GM12874 (cell line): ENCODE measurements around the gene SERGEF.

Experiments used
- TF ChIP-seq, protein P1 (sequence below): IDR thresholded peaks from 2 replicates; pipeline ENCODE4 v1.5.1; 2011; ENCODE audit warnings: low read depth, mild to moderate bottlenecking, control low read depth, low read length, moderate library complexity; ENCODE audit not compliant: insufficient read depth

Gene SERGEF

GRCh38 chr11:17905477-17905876 lies 107.4 kb downstream of the SERGEF start:
- TF ChIP-seq, protein P1, sequence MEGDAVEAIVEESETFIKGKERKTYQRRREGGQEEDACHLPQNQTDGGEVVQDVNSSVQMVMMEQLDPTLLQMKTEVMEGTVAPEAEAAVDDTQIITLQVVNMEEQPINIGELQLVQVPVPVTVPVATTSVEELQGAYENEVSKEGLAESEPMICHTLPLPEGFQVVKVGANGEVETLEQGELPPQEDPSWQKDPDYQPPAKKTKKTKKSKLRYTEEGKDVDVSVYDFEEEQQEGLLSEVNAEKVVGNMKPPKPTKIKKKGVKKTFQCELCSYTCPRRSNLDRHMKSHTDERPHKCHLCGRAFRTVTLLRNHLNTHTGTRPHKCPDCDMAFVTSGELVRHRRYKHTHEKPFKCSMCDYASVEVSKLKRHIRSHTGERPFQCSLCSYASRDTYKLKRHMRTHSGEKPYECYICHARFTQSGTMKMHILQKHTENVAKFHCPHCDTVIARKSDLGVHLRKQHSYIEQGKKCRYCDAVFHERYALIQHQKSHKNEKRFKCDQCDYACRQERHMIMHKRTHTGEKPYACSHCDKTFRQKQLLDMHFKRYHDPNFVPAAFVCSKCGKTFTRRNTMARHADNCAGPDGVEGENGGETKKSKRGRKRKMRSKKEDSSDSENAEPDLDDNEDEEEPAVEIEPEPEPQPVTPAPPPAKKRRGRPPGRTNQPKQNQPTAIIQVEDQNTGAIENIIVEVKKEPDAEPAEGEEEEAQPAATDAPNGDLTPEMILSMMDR, result no peak

DNA sequence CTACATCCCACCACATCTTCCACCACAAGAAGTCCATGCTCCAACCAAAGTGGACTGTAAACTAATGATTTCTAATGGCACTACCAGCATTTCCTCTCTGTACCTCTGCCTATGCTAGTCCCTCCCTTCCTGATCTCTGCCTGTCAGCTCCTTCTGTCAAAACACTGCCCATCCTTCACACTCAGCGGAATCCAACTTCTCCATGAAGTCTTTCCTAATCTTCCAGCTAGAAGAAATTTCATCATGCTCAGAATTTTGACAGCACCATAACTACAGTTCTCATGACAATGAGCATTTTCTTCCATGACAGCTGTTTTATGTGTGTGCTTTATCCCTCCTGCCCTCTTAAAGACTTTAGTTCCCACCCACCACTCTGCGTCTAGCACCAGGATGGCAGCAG lies 111.4 kb downstream of the SERGEF start:
- TF ChIP-seq, protein P1, result no peak

DNA sequence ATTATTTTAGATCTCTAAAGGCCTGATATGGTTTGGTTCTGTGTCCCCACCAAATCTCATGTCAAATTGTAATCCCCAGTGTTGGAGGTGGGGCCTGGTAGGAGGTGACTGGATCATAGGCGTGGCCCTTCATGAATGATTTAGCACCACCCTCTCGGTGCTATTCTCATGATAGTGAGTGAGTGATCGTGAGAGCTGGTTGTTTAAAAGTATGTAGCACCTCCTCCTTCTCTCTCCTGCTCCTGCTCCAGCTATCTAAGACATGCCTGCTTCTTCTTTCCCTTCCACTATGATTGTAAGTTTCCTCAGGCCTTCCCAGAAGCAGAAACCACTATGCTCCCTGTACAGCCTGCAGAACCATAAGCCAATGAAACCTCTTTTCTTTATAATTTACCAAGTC lies 114.1 kb downstream of the SERGEF start:
- TF ChIP-seq, protein P1, result no peak

- TF ChIP-seq, protein P1, result no peak
These were observed 114.8 kb downstream of the SERGEF start for GRCh38 chr11:17898071-17898470.

GRCh38 chr11:17897495-17897894 lies 115.4 kb downstream of the SERGEF start:
- TF ChIP-seq, protein P1, result no peak

GRCh38 chr11:17894929-17895658 lies 117.8 kb downstream of the SERGEF start:
- TF ChIP-seq, protein P1, result no peak

- TF ChIP-seq, protein P1, result no peak
These were observed 120.4 kb downstream of the SERGEF start for GRCh38 chr11:17892409-17892808.
